HepG2 (cell line): ENCODE data around the gene PPP1R9B. TPM values are rescaled to one million over a fixed set of nuclear protein-coding genes. Genes with fewer than 3 reads are reported as not detected.

ENCODE experiments used
- ATAC-seq: fragments of 200-7000 bp; cut with Tn5 transposase; 3 replicates; pipeline ENCODE4 v1.9.1; 2020; ENCODE audit warnings: mild to moderate bottlenecking, moderate library complexity
- BruUV-seq: library from RNA; stranded (reverse); fragments of 400-500 nt; replicated peaks from 2 replicates; lab custom pipeline; 2021; lab: Mats Ljungman, UMichigan
- CTCF ChIA-PET: fragments of 300-600 bp; formaldehyde crosslinking; extraction: SDS; loops from one replicate; lab custom pipeline; 2021; ENCODE audit warnings: low total read pairs, inconsistent platforms, low intra/inter-chr PET ratio; lab: Yijun Ruan, JAX
- POLR2A ChIA-PET: fragments of 350-600 bp; sonication (Branson Sonifier 250); formaldehyde crosslinking; loops from one replicate; lab custom pipeline; 2020; ENCODE audit warnings: antibody characterized with exemption, inconsistent platforms; lab: Yijun Ruan, JAX
- DNase-seq: peaks from one replicate; pipeline ENCODE4 v3.0.0-alpha.2; 2015; ENCODE audit warnings: low spot score
- FAIRE-seq: peaks from 3 replicates; lab custom pipeline; 2011; peaks lifted over from hg19 to GRCh38; lab: Jason Lieb, UNC
- H2AFZ ChIP-seq: one replicate; pipeline ENCODE4 v1.6.1; 2011; ENCODE audit warnings: low read length, inconsistent platforms
- H3K27ac ChIP-seq: fragments of 300-600 bp; 3 replicates; pipeline ENCODE4 v1.8.0; 2011; ENCODE audit warnings: mixed run types, mild to moderate bottlenecking, mixed read lengths, low read length, inconsistent platforms; ENCODE audit not compliant: insufficient read depth; ENCODE audit errors: extremely low read length
- H3K27me3 ChIP-seq, 2 experiments: fragments of 200-600 bp in 1 of 2; 2 replicates in 1 of 2; 3 replicates in 1 of 2; pipeline versions ENCODE4 v1.6.0 to v1.8.0; 2011; ENCODE audit warnings: low read length in 2 of 2, mild to moderate bottlenecking in 2 of 2, moderate library complexity in 2 of 2, inconsistent platforms in 1 of 2; ENCODE audit not compliant: insufficient read depth in 2 of 2, control insufficient read depth in 1 of 2
- H3K36me3 ChIP-seq, 2 experiments: fragments of 200-600 bp in 1 of 2; replicated peaks in 1 of 2; 2 replicates in 1 of 2; 3 replicates in 1 of 2; pipeline versions ENCODE4 v1.5.1 to v1.8.0; 2011; ENCODE audit warnings: low read length in 2 of 2, inconsistent platforms in 1 of 2; ENCODE audit not compliant: insufficient read depth in 2 of 2, control insufficient read depth in 1 of 2
- H3K4me1 ChIP-seq: 2 replicates; pipeline ENCODE4 v1.5.1; 2012; ENCODE audit warnings: low read length, inconsistent platforms; ENCODE audit not compliant: insufficient read depth
- H3K4me2 ChIP-seq: 2 replicates; pipeline ENCODE4 v1.6.0; 2011; ENCODE audit warnings: low read depth, low read length, inconsistent platforms
- H3K4me3 ChIP-seq, 3 experiments: fragments of 200-600 bp in 1 of 3; sonication (generic), shearing (Covaris generic) in 1 of 3; replicated peaks in 1 of 3; 2 replicates each; pipeline ENCODE4 v1.5.1; 2011 to 2016; ENCODE audit warnings: low read length in 3 of 3, inconsistent platforms in 2 of 3, low read depth in 2 of 3, mild to moderate bottlenecking in 2 of 3, control low read depth in 1 of 3, mixed read lengths in 1 of 3; ENCODE audit not compliant: insufficient read depth in 1 of 3
- H3K79me2 ChIP-seq: one replicate; pipeline ENCODE4 v1.6.1; 2011; ENCODE audit warnings: low read length, inconsistent platforms; ENCODE audit not compliant: insufficient read depth
- H3K9ac ChIP-seq: 2 replicates; pipeline ENCODE4 v1.6.0; 2011; ENCODE audit warnings: mild to moderate bottlenecking, low read depth, low read length, inconsistent platforms; ENCODE audit not compliant: insufficient read depth
- H3K9me3 ChIP-seq: 2 replicates; pipeline ENCODE4 v1.5.1; 2012; ENCODE audit warnings: mild to moderate bottlenecking, low read length
- H4K20me1 ChIP-seq: 2 replicates; pipeline ENCODE4 v1.6.0; 2011; ENCODE audit warnings: inconsistent platforms, mild to moderate bottlenecking, low read length, moderate library complexity; ENCODE audit not compliant: insufficient read depth
- CHD4 ChIP-seq: fragments of 200-600 bp; sonication (generic); IDR thresholded peaks from 2 replicates; pipeline ENCODE4 v1.7.0; 2017; ENCODE audit warnings: mild to moderate bottlenecking, low read length, borderline replicate concordance
- ELF3 ChIP-seq: IDR thresholded peaks from 2 replicates; pipeline ENCODE4 v1.6.1; 2016; ENCODE audit warnings: missing genetic modification reagents, missing compliant biosample characterization
- FOXA3 ChIP-seq: IDR thresholded peaks from 2 replicates; pipeline ENCODE4 v1.6.1; 2016; ENCODE audit warnings: missing genetic modification reagents, missing compliant biosample characterization
- GLI4 ChIP-seq: sonication (generic); formaldehyde crosslinking; IDR thresholded peaks from 2 replicates; pipeline ENCODE4 v1.5.1; 2020; ENCODE audit warnings: missing genetic modification reagents, mild to moderate bottlenecking, moderate library complexity, borderline replicate concordance
- GPN1 ChIP-seq: sonication (generic); formaldehyde crosslinking; IDR thresholded peaks from 2 replicates; pipeline ENCODE4 v1.5.1; 2020; ENCODE audit warnings: missing genetic modification reagents, borderline replicate concordance
- HINFP ChIP-seq: sonication (generic); formaldehyde crosslinking; IDR thresholded peaks from 2 replicates; pipeline ENCODE4 v1.4.0; 2020; ENCODE audit warnings: low read depth, mild to moderate bottlenecking, missing genetic modification reagents
- ISX ChIP-seq: sonication (generic); formaldehyde crosslinking; conservative IDR thresholded peaks from 2 replicates; pipeline ENCODE4 v1.5.0; 2020; ENCODE audit warnings: missing genetic modification reagents
- JARID2 ChIP-seq: sonication (generic); formaldehyde crosslinking; IDR thresholded peaks from 2 replicates; pipeline ENCODE4 v1.8.1; 2023; ENCODE audit warnings: missing genetic modification reagents, inconsistent platforms; ENCODE audit not compliant: insufficient replicate concordance
- JUNB ChIP-seq: sonication (generic); formaldehyde crosslinking; IDR thresholded peaks from 2 replicates; pipeline ENCODE4 v1.8.0; 2022; ENCODE audit warnings: missing genetic modification reagents, mild to moderate bottlenecking, borderline replicate concordance
- KMT2B ChIP-seq: IDR thresholded peaks from 2 replicates; pipeline ENCODE4 v1.6.1; 2016; ENCODE audit warnings: missing genetic modification reagents, missing compliant biosample characterization
- RFXAP ChIP-seq: sonication (generic); formaldehyde crosslinking; IDR thresholded peaks from 2 replicates; pipeline ENCODE4 v1.4.0; 2020; ENCODE audit warnings: missing genetic modification reagents, borderline replicate concordance
- STAT5B ChIP-seq: sonication (generic); formaldehyde crosslinking; IDR thresholded peaks from 2 replicates; pipeline ENCODE4 v1.4.0; 2020; ENCODE audit warnings: missing genetic modification reagents
- ZBTB20 ChIP-seq: sonication (generic); formaldehyde crosslinking; IDR thresholded peaks from 2 replicates; pipeline ENCODE4 v1.8.1; 2023; ENCODE audit warnings: missing genetic modification reagents, low read depth, mild to moderate bottlenecking, borderline replicate concordance
- ZBTB26 ChIP-seq: IDR thresholded peaks from 2 replicates; pipeline ENCODE4 v1.6.1; 2016; ENCODE audit warnings: missing compliant biosample characterization, missing genetic modification reagents, borderline replicate concordance
- ZNF205 ChIP-seq: IDR thresholded peaks from 2 replicates; pipeline ENCODE4 v1.6.1; 2018; ENCODE audit warnings: missing biosample characterization, missing genetic modification reagents
- ZNF281 ChIP-seq: sonication (generic); formaldehyde crosslinking; IDR thresholded peaks from 2 replicates; pipeline ENCODE4 v1.4.0; 2020; ENCODE audit warnings: missing genetic modification reagents, borderline replicate concordance
- ZNF362 ChIP-seq: sonication (generic); formaldehyde crosslinking; IDR thresholded peaks from 2 replicates; pipeline ENCODE4 v1.4.0; 2020; ENCODE audit warnings: missing genetic modification reagents, mild to moderate bottlenecking, borderline replicate concordance
- ZNF550 ChIP-seq: sonication (generic); formaldehyde crosslinking; IDR thresholded peaks from 2 replicates; pipeline ENCODE4 v1.4.0; 2020; ENCODE audit warnings: mild to moderate bottlenecking, missing genetic modification reagents, borderline replicate concordance
- ZNF558 ChIP-seq: sonication (generic); formaldehyde crosslinking; IDR thresholded peaks from 2 replicates; pipeline ENCODE4 v1.9.0; 2022; ENCODE audit warnings: mild to moderate bottlenecking, missing genetic modification reagents, borderline replicate concordance
- WGBS: methylation state at CpG from one replicate; pipeline ENCODE4 v1.1.6; 2017; ENCODE audit warnings: low lambda C conversion rate; 5-methylcytosine and 5-hydroxymethylcytosine counted together
- in situ Hi-C: cut with HindIII; loops from 2 replicates; pipeline ENCODE4 v1.10.0; 2017; ENCODE audit warnings: low pct_unique_long_range_greater_than_20kb; ENCODE audit not compliant: extremely low pct_ligation_motif_present
- intact Hi-C: fragments of 100-400 bp; cut with micrococcal nuclease; formaldehyde crosslinking; loops from one replicate; pipeline ENCODE4 v1.10.0; 2022; ENCODE audit not compliant: unreplicated experiment
- polyA plus RNA-seq, 8 experiments: library from polyadenylated mRNA; depleted of rRNA in 3 of 8; stranded (reverse) in 7 of 8; unstranded in 1 of 8; fragments of >200 nt; fragmentation: Illumina TruSeq in 4 of 8; extraction: Trizol in 4 of 8; gene quantifications; 2 replicates each; pipeline versions ENCODE4 v1.2.1 to v1.2.3, GENCODE V29; 2011 to 2016; ENCODE audit warnings: low read depth in 4 of 8, missing spikeins in 1 of 8, mixed read lengths in 1 of 8; ENCODE audit not compliant: insufficient read depth in 1 of 8
- total RNA-seq, 5 experiments: library from RNA; depleted of rRNA; stranded (reverse); fragments of >200 nt; fragmentation: Illumina TruSeq; extraction: Trizol; gene quantifications; 2 replicates each; pipeline ENCODE4 v1.2.3, GENCODE V29; 2016; ENCODE audit warnings: low read depth in 1 of 5

PPP1R9B gene
- total and polyA plus RNA-seq, 2 of the 13 experiments (the other 11 are each of a cell fraction or from before 2014, with no cell fraction given): 9.4 to 15.8 TPM

GRCh38 chr17:50097926-50098325 is 52.6 kb downstream of the PPP1R9B start:
- Histone ChIP-seq H3K36me3 (peaks cover 0 to 4% of the 10 kb centered on the region in 2 experiments; a peak in 1 of 5 replicates), H3K27ac (no peak overlapping the region), H3K9me3 (no peaks in the 10 kb centered on the region), H3K4me3 (no peak overlapping the region), H3K4me2 (no peak overlapping the region), H2AFZ (no peak overlapping the region), H3K9ac (no peak overlapping the region), H4K20me1 (no peaks in the 10 kb centered on the region), H3K79me2 (peaks cover 6% of the 10 kb centered on the region), H3K4me1 (peaks cover 50% of the 10 kb centered on the region), H3K27me3 (peaks cover 0 to 4% of the 10 kb centered on the region in 2 experiments; a peak in 1 of 5 replicates)
- ChIA-PET POLR2A (interaction anchor here (1.2 kb wide), 1 partner anchor 26 kb away, joined by 3 read pairs; no protein-coding TSS in a partner anchor), CTCF (no interaction called here)
- intact Hi-C loops: no loop called here
- 70% methylated on average over 4 of the region's 4 CpGs for WGBS
- DNase-seq (no peak), ATAC-seq (no peak), FAIRE-seq (no peak)
- BruUV-seq: no TSS peak
- TF ChIP-seq ZNF558 (CRISPR knock-in tag) (no peak), HINFP (no peak), JUNB (CRISPR knock-in tag) (no peak), ZNF362 (no peak), ELF3 (CRISPR knock-in tag) (no peak), JARID2 (CRISPR knock-in tag) (no peak), ZBTB26 (CRISPR knock-in tag) (no peak), GLI4 (CRISPR knock-in tag) (no peak), ZNF205 (CRISPR knock-in tag) (no peak), ZNF550 (CRISPR knock-in tag) (no peak), CHD4 (no peak), RFXAP (CRISPR knock-in tag) (no peak), ISX (CRISPR knock-in tag) (no peak), STAT5B (no peak), KMT2B (CRISPR knock-in tag) (no peak), ZBTB20 (CRISPR knock-in tag) (no peak), GPN1 (no peak), ZNF281 (CRISPR knock-in tag) (no peak), FOXA3 (CRISPR knock-in tag) (no peak)
- in situ Hi-C loops: no loop called here
